Posterior cingulate gyrus (tissue), 11 donors: ENCODE results near the gene EVC.
"Not testable (repeated sequence)": the region's sequence is repeated elsewhere in the genome, so short reads cannot be mapped to it uniquely, and the experiment has no call there.

Experiments
- DNase-seq, 10 donors: peaks; one replicate each; pipeline versions ENCODE4 v3.0.0 to v3.0.0-alpha.2; 2020 to 2021; ENCODE audit warnings: mixed read lengths in 3 of 10
- intact Hi-C: fragments of 100-400 bp; cut with DNase I; formaldehyde crosslinking; loops from one replicate; pipeline ENCODE4 v1.15.1; 2023

EVC gene

DNA sequence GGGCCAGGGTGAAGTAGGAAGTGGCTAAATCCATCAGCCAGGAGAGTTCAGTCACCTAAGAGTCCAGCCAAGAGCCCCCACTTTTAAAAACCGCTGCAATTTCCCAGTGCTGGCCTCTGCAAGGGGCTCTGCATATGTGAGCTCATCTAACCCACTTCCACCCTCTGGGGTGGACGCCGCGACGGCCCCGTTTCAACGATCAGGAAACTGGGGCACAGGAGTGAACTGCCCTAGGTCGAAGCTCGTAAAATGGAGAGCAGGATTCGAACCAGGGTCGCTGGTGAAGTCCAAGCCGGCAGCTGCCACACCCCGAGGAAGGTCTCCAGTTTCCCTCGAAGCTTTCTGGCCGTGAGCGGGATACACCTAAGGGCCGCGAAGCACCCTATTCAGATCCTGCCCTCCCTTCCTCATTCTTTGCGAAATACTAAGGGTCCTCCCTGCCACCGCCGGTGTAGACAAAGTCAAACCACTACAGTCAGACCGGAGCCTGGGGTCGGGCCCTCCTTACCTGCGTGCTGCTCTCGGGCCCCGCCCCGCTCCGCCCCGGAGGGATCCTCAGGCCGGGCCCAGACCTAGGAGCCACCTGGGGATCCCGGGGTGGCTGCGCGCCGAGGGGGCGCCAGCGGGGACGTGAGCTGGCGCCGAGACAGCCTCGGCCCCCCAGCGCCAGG, 3.1 kb upstream of the EVC start:
- intact Hi-C loops, result no loop called here
- no peak for DNase-seq

DNA sequence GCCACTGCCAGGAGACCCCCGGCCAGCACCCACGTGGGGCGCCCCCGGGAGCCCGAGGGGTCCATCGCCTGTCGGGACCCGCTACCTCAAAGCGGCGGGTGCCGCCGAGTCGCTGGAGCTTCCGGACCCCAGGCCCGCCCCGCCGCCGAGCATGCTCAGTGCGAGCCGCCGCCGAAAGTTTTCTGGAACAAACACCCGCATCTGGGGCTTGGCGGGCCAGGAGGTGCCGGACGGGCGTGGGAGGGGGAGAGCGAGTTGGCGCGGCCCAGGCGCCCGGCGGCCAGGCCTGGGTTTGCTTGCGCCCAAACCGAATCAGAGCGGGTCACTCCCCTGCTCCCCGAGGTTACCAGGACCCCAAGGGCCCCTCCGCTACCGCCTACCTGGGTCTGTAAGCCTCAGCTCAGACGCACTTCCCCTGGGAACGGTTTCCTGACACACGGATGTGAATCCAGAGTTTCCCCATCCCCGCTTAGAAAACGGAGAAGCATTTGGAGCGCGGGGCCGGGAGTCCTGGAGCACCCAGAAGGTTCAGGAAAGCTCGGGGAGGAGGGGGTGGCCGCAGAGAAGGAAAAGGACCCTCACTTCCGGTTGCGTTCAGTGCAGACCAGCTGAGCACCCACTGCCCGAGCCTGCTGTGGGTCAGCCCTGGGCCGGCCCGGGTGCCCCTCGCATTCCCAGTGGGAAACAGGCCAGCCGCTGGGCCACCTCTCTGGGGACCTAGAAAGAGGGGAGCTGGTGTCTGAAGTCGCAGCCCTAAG, 2.4 kb upstream of the EVC start, which contains the start of gene EVC2:
Gene EVC2, minus strand, starts transcription at position 111 of the 758 bp plus-strand sequence. Its CDS starts 46 bp downstream, at position 65.
- intact Hi-C loops, result no loop called here
- DNase-seq, result peak in 2 of 10 donors; percentile 19 to 44

DNA sequence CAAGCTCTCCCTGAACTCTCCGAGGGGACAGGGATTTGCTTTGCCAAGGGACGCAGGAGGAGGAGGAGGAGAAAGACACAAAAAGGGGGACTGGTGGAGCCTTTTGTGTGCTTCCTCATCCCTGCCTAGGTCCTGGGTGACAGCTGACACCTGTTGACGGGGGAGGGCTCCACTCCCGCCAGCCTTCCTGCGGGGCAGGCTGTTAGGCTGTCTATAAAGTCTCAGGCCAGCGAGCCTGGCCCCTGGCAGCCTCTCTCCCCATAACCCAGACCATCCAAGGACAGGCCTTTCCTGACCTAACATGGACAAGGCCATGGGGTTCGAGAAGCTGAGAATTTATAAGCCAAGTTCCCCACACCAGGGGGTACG, 1.8 kb upstream of the EVC start:
- no peak for DNase-seq
- intact Hi-C loops, result no loop called here

DNA sequence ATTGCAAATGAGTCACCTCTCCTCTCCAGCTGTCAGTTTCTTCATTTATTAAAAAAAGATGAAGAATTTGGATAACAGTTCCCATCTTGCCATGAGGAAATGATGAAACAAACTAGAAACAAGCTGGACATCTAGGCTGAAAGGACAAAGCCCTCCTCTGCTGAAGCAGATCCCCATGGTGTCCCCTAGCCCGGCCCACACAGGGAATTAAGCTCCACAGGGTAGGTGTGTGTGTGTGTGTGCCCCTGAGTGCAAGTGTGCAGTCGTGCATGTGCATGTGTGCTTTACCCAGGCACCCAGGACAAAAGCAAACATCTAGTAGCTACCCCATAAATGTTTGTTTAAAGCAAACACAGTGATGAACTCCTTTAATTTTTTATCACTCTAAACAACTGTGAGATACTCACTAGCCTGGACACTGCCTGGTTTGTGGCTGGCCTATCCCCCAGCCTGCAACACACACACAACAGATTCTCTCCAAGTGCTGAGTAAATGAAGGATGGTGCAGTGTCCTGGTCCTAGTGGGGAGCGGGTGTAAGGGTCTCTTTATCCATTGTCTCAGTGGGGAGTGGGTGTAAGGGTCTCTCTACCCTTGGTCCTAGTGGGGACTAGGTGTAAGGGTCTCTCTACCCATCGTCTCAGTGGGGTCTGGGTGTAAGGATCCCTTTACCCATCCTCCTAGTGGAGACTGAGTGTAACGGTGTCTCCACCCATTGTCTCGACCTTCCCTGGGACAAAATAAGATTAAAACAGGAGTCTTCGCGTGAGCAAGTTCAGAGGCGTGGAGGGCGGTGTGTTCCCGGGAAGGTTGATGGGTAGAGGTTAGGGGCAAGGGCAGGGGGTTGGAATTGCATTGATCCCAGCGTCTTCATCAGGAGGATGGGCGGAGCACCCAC, 688 bp upstream of the EVC start:
- intact Hi-C loops, result no loop called here
- DNase-seq, result no peak

DNA sequence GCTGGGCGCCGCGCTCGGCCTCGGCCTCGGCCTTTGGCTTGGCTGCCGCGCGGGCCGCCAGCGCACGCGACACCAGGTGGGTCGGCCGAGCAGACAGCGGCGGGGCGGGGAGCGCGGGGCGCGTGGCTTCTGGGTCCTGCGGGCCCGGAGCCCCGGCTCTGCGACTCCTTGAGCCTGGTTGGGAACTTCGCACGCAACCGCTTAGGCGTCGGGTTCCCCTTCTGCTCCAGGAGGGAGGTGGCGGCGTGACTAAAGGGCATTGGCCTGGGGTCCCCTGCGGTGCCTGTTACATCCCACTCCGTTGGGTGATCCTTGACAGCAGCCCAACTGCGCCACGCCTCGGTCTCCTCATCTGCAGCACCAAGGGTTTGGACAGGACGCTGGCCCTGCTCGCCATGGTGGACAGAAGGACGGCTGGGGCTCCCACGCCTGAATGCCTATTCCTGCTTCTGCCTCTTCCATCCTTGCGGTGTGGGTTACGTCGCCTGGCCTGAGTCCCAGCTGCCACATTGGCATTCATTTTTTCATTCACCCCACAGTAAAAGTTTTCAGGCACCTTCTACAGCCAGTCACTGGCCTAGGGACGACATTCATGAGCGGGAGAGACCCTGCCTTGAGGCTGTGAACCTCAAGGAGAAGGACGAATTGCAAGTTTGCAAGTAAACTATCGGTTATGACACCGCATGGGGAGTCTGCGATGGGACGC, 631 bp downstream of the EVC start:
- intact Hi-C loops, result no loop called here
- DNase-seq, result no peak

DNA sequence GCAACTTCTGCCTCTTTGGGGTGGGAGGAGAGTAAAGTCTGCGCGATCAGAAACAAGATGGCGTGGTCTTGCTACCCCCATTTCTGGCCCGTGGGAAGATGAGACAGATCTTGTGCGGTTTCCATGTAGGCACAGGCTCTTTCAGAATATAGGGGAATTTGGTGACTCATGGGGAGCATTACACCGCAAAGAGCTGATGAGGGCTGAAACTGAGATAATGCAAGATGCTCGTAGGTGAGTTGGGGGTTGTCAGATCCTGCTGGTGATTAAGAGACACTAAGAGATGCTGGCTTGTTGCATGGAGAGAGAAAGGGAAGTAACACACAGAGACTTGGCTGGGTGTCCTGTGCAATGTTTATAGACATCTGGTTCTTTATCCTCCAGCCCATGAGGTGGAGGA, 1.5 kb downstream of the EVC start:
- no peak for DNase-seq
- intact Hi-C loops, result no loop called here

DNA sequence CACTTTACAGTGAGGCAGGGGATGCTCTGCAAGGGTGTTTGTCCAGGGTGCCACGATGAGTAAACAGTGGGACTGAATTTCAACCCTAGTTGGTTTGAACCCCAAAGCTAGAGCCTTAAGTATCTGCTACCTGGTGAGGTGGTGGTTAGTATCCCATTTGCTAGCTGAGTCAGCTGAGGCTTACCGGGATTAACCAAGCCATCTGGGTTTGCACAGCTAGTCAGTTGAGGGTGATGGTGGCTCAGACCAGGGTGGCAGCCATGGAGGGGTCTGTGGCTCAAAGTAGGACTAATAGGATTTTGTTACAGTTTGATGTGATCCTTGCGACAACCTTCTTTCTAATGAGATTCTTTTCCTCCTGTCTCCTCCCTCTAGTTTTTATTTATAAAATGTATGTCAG, 1.9 kb downstream of the EVC start:
- no peak for DNase-seq
- intact Hi-C loops, result no loop called here

DNA sequence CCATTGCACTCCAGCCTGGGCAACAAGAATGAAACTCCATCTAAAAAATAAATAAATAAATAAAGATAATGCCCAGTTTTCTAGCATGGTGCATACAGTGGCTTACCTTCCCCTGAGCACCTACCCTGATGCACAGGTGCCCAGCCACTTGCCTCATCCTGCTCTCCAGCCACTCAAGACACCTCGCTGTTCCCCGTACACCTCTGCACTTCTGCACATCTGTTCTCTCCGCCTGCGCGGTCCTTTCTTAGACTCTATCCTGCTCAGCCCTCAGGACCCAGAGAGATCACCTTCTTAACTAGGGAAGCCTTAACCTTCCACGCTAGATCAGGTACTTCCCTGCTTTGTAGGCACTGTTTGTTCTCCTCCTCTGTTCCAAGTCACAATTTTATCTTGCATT, 2.9 kb downstream of the EVC start:
- intact Hi-C loops, result no loop called here

DNA sequence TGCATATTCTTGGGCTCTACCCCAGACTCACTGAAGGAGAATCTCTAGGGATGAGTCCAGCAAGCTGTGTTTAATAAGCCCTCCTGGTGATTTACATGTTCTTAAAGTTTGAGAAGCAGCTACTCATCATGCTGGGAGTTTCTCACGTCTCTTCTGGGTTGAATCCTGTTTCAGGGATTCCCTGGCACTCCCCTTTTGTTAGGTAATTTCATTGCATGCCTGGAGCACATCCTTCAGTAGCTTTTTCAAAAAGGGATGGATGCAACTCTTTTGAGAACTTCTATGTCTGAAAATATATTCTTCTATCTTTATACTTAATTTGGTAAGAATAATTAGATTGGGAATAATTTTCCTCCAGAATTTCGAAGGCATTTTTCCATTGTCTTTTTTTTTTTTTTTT, 4.4 kb downstream of the EVC start:
- intact Hi-C loops, result no loop called here
- no peak for DNase-seq

More for the DNA sequence above, 2.9 kb downstream of the EVC start:
- no peak for DNase-seq

DNA sequence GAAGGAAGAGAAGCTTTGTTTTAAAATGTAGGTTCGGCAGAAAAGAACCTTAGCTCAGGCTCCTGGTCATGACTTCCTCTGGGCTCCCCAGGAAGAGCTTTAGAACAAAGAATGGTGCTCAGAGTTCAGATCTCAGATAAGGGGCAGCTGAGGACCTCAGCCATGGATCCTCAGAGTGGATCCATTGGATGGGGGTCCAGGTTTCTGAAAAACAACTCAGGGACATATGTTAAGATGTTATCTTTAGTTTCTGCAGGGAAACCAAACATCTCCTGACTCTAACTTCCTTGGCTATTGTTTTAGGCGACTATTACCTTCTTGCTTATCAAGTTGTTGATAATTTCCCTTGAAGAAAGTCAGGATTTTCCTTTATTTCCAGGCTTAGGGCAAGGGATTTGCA, 5.4 kb downstream of the EVC start:
- DNase-seq, result no peak
- intact Hi-C loops, result no loop called here

DNA sequence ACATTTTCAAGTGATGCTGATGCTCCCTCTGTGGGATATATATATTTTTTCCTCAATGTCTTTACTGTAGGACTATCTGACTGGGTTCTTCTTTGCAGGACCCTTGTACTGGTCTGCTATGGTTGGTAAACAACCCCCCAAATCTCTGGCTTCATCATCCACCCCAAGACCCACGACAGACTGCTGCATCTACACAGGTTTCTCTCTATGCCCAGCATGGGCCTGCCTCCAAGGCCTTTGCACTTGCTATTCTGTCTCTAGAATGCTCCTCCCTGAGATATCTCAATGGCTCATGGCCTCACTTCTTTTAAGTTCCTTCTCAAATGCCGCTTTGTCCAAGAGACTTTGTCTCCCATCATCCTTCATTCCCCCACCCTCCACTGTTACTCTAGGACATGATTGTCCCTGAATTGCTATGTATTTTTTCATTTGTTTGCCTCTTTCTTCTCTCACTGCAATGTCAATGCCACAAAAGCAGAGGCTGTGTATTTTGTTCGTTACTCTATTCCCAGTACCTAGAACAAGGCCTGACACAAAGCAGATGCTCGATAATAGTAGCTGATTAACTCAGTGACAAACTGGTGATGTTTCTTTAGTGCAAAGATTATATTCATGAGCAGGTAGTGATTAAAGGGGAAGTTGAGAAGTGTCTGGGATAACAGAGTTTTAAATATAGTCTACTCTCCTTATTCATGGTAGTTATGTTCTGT, 6.6 kb downstream of the EVC start:
- no peak for DNase-seq
- intact Hi-C loops, result no loop called here

DNA sequence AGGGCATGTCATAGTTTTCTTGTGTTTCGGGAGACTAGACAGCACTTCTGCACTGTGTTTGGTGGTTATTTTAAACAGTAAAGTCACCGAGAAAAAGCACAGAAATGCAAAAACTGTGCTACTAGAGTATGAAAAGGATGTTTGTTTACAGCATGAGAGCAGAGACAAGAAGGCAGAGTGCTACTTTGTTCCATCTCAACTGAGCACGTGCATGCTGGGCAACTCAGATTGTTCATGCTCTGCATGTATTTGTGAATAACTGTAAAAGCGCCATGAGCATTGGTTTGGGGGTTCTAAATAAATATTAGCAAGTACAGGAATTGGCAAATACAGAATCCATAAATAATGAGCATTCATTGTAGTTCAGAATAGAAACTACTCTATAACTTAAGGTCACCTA, 7.4 kb downstream of the EVC start:
- intact Hi-C loops, result no loop called here
- DNase-seq, result no peak

DNA sequence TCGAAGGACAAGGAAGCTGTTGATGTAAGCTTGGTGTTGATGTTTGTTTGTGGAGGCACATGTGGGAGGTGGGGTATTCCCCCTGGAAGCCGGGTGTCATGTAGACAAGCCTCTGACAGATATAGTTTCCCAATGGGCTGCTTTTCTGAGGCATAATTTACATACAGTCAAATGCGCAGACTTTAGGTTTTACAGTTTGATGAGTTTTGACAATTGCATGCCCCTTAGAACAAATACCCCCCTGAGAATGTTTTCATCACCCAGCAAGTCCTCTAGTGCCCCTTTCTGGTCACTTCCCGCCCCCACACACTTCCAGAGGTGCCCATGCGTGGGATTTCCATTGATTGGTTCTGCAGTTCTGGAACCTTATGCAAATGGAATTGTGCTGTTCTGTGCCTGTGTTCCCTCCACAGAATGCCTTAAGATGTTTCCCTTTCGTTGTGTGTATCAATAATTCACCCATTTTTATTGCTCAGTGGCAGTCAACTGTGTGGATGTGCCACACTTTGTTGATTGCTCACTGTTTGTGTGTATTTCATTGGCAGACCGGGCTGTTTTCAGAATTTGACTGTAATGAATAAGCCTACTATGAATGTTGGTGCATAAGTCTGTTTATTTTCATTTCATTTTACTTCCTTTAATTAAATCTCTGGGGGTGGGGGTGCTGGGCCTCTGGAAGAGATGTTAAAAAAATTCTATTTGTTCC, 8.5 kb downstream of the EVC start:
- no peak for DNase-seq
- intact Hi-C loops, result no loop called here

DNA sequence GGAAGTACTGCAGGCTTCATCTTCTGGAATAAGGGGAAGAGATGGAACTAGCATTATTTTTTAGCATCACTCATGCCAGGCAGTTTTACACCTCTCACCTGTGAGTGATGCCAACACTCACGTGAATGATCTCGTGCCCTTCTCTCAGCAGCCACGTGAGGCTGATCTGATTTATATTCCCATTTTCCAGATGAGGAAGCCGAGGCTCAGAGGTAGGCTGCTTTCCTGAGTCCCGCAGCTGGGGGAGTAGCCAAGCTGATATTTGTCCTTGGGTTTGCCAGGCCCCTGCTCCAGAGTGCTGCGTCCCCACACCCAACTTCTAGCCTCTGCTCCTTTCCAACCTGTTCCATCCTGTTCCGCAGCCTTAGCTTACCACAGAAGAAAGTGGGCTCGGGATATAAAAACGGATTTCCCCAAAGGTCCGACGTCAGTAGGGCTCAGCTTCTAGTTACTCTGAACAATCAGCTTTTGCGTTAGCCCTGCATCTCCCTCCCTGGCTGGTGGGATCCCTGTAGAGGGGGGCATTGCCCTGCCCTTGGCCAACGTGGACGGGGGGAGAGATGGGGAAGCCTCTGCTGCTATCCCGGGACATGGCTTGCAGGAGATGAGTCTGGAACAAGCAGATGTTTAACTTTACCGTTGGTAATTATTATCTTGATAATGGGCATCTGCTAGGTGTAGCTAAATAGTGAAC, 9.3 kb downstream of the EVC start:
- DNase-seq, result no peak
- intact Hi-C loops, result no loop called here

DNA sequence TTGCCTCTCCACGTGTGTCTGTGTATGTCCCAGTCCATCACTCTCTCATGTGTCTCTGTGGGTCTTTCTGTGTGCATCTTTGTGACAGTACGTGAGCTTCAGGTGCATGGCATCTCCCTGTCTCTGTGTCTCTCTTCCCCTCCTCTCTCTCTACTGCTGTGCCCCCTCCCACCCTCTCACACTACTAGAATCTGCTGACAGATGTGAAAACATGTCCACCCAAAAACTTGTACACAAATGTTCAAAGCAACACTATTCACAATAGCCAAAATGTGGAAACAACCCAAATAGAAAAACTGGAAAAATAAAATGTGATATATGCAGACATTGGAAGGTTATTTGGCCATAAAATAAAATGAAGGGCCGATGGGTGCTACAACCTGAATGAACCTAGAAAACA, 10.0 kb downstream of the EVC start:
- intact Hi-C loops, result no loop called here
- no peak for DNase-seq

DNA sequence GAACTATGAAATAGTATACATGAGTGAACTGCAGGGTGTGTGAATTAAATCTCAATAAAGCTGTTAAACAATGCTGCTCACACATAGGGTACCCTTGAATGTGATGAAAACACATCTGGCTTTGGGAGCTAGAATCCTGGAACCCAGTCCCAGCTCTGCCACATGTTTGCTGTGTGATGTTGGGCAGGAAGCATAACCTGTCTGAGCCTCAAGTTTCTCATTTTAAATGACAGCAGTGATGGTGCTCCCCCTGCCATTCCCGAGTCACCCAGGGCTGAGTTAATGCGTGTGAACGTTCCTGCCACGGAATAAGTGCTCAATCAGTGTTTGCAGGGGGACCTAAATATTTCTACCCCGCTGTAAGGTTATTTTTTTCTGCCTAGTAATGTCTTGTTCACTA, 10.9 kb downstream of the EVC start:
- no peak for DNase-seq
- intact Hi-C loops, result no loop called here

DNA sequence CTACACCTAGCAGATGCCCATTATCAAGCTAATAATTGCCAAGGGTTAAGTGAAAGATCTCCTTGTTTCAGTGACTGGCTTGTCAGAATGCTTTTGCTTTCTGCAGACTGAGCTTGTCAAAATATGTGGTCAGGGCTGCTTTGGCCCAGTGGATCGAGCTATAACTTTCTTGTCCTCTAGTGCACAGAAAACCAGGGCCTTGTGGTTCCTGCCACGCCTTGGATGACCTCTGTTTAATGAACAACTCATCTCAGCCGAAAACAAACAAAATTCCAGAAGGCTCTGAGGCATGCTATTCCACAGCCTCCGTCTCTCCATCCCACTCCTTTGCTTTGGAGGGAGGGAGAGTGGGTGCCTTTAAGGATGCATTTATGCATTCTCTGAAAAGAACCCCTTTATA, 11.3 kb downstream of the EVC start:
- DNase-seq, result no peak
- intact Hi-C loops, result no loop called here

DNA sequence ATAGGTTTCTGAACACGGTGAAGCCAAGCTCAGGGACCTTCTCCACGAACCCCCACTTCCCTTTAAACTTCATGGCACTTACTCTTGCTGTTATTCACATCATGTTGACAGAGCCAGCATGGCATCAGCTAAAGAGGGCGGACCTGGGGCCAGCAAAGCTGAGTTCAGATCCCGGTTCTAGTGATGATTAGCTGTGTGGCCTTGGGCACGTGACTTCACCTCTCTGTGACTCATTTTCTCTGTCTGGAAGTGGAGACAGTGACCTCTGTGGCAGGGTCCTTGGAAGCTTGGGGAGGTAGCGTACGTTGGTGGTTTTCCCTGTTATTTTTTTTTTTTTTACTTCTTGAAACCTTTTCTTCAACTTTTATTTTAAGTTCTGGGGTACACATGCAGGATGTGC, 13.4 kb downstream of the EVC start:
- DNase-seq, result peak in 1 of 10 donors; percentile 43

DNA sequence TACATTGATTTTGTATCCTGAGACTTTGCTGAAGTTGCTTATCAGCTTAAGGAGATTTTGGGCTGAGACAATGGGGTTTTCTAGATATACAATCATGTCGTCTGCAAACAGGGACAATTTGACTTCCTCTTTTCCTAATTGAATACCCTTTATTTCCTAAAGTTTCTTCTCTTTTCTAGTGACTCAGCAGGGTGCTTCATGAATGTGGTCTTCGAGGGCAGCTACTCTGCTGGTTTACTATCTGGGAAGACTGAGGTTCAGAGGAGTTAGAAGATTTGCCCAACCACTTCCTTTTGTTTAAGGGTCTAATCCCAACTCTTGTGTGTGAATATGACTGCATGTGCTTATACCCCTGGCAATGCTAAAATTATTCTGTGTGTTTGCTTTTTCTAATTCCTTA, 17.4 kb downstream of the EVC start:
- intact Hi-C loops, result not testable (repeated sequence)

More for the DNA sequence above, 13.4 kb downstream of the EVC start:
- intact Hi-C loops, result no loop called here

More for the DNA sequence above, 17.4 kb downstream of the EVC start:
- not testable (repeated sequence) for DNase-seq
